Body of pancreas (tissue), 4 donors: ENCODE data around the gene PRDM2. TPM values are rescaled to one million over a fixed set of nuclear protein-coding genes. Genes with fewer than 3 reads are reported as not detected.

Experiments used
- ATAC-seq: fragments of 150-250 bp; one replicate; pipeline ENCODE4 v1.9.1; 2016
- DNase-seq, 4 donors: peaks; one replicate each; pipeline ENCODE4 v3.0.0-alpha.2; 2019
- H3K27ac ChIP-seq, 4 donors: fragments of 200-600 bp; sonication (generic); 1 replicate in 3 of 4; 2 replicates in 1 of 4; pipeline versions ENCODE4 v1.5.1 to v1.6.1; 2016 to 2019; ENCODE audit warnings: mild to moderate bottlenecking in 1 of 4, mixed read lengths in 1 of 4, moderate library complexity in 1 of 4
- H3K27me3 ChIP-seq, 2 donors: fragments of 200-600 bp; sonication (generic); one replicate each; pipeline ENCODE4 v1.6.0; 2016; ENCODE audit warnings: mild to moderate bottlenecking in 1 of 2
- H3K36me3 ChIP-seq, 2 donors: fragments of 200-600 bp; sonication (generic); replicated peaks in 1 of 2; 2 replicates each; pipeline ENCODE4 v1.5.1; 2016; ENCODE audit warnings: low read depth in 2 of 2; ENCODE audit not compliant: insufficient read depth in 1 of 2
- H3K4me1 ChIP-seq: fragments of 200-600 bp; sonication (generic); one replicate; pipeline ENCODE4 v1.6.0; 2016
- H3K4me3 ChIP-seq, 2 donors: fragments of 200-600 bp; sonication (generic); 1 replicate in 1 of 2; 2 replicates in 1 of 2; pipeline ENCODE4 v1.5.1; 2016 to 2019
- H3K9me3 ChIP-seq, 3 donors: fragments of 200-600 bp; sonication (generic); 1 replicate in 2 of 3; 2 replicates in 1 of 3; pipeline ENCODE4 v1.5.1; 2016
- CTCF ChIP-seq, 7 experiments: fragments of 450-650 bp in 4 of 7; fragments of 200-600 bp in 3 of 7; sonication (generic) in 3 of 7; IDR thresholded peaks; one replicate each; pipeline ENCODE4 v1.5.1; 2016 to 2019; ENCODE audit warnings: antibody characterized with exemption in 7 of 7
- POLR2A ChIP-seq, 3 donors: fragments of 450-650 bp; IDR thresholded peaks; one replicate each; pipeline ENCODE4 v1.6.1; 2016; ENCODE audit warnings: antibody characterized with exemption in 3 of 3, mild to moderate bottlenecking in 2 of 3
- WGBS, 2 donors: methylation state at CpG; one replicate each; pipeline ENCODE4 v1.1.5; 2017; 5-methylcytosine and 5-hydroxymethylcytosine counted together
- intact Hi-C: fragments of 100-400 bp; cut with DNase I; formaldehyde crosslinking; loops from one replicate; pipeline ENCODE4 v1.15.1; 2023
- total RNA-seq, 2 donors: library from RNA; depleted of rRNA; stranded (reverse); fragments of >200 nt; gene quantifications; one replicate each; pipeline ENCODE4 v1.1.0, GENCODE V29; 2016

PRDM2 gene
- total RNA-seq, 2 donors from 2014 or later = 21.4 to 21.8 TPM

GRCh38 chr1:13814131-13814530 lies 114.1 kb downstream of the PRDM2 start:
- no peak for TF ChIP-seq POLR2A (IDR thresholded peaks at IDR 0.05)
- no peak overlapping the region for H3K27ac ChIP-seq
- intact Hi-C loops = loop anchor here (10.0 kb wide), 1 partner anchor 139 kb away; no protein-coding TSS in a partner anchor
- 44 to 49% methylated on average over 6 to 7 of the region's 7 CpGs for WGBS, 2 donors
- peak in 1 of 4 donors; percentile 16 for DNase-seq
- H3K36me3 ChIP-seq = no peaks in the 10 kb centered on the region
- peaks cover 24% of the 10 kb centered on the region for H3K4me1 ChIP-seq
- no peak overlapping the region for H3K4me3 ChIP-seq
- H3K27me3 ChIP-seq = no peaks in the 10 kb centered on the region
- ATAC-seq = no peak
- no peaks in the 10 kb centered on the region for H3K9me3 ChIP-seq

- WGBS, 2 donors = 90 to 94% methylated on average over 11 to 16 of the region's 16 CpGs
- H3K36me3 ChIP-seq = no peaks in the 10 kb centered on the region
- H3K4me1 ChIP-seq = peaks cover 24% of the 10 kb centered on the region
- H3K4me3 ChIP-seq = no peak overlapping the region
- H3K27me3 ChIP-seq = no peaks in the 10 kb centered on the region
- no peak for ATAC-seq
- TF ChIP-seq POLR2A (IDR thresholded peaks at IDR 0.05) (no peak), CTCF (IDR thresholded peaks at IDR 0.05) (no peak)
- H3K9me3 ChIP-seq = no peaks in the 10 kb centered on the region
- intact Hi-C loops = loop anchor here (10.0 kb wide), 1 partner anchor 141 kb away; no protein-coding TSS in a partner anchor
- DNase-seq = peak in 1 of 4 donors; percentile 3
- H3K27ac ChIP-seq = no peak overlapping the region
Measured at GRCh38 chr1:13816016-13816760, 116.2 kb downstream of the PRDM2 start.

GRCh38 chr1:13817906-13818305 lies 117.9 kb downstream of the PRDM2 start:
- intact Hi-C loops = loop anchor here (10.0 kb wide), 1 partner anchor 143 kb away; no protein-coding TSS in a partner anchor

GRCh38 chr1:13818926-13819325 lies 118.9 kb downstream of the PRDM2 start:
- no peaks in the 10 kb centered on the region for H3K9me3 ChIP-seq
- H3K4me3 ChIP-seq = no peak overlapping the region
- DNase-seq = peak in 1 of 4 donors; percentile 2
- no peak for TF ChIP-seq POLR2A (IDR thresholded peaks at IDR 0.05)
- TF ChIP-seq CTCF (IDR thresholded peaks at IDR 0.05) = no peak
- H3K4me1 ChIP-seq = peaks cover 8% of the 10 kb centered on the region
- no peaks in the 10 kb centered on the region for H3K27me3 ChIP-seq
- peaks cover 0 to 2% of the 10 kb centered on the region in 2 donors for H3K36me3 ChIP-seq
- H3K27ac ChIP-seq = no peak overlapping the region
- intact Hi-C loops = loop anchor here (10.0 kb wide), 1 partner anchor 144 kb away; no protein-coding TSS in a partner anchor
- 85 to 90% methylated on average over 7 of the region's 7 CpGs for WGBS, 2 donors
- no peak for ATAC-seq

More at GRCh38 chr1:13817906-13818305, 117.9 kb downstream of the PRDM2 start:
- DNase-seq (peak in 1 of 4 donors; percentile 2), ATAC-seq (no peak)
- Histone ChIP-seq H3K4me1 (peaks cover 18% of the 10 kb centered on the region), H3K4me3 (no peak overlapping the region), H3K27ac (no peak overlapping the region), H3K36me3 (peaks cover 0 to 2% of the 10 kb centered on the region in 2 donors), H3K9me3 (no peaks in the 10 kb centered on the region), H3K27me3 (no peaks in the 10 kb centered on the region)
- TF ChIP-seq POLR2A (IDR thresholded peaks at IDR 0.05) = no peak
- no peak for TF ChIP-seq CTCF (IDR thresholded peaks at IDR 0.05)
- WGBS, 2 donors = 86 to 93% methylated on average over 6 of the region's 6 CpGs

GRCh38 chr1:13819642-13820041 lies 119.7 kb downstream of the PRDM2 start:
- Histone ChIP-seq H3K27me3 (no peaks in the 10 kb centered on the region), H3K4me1 (peaks cover under 1% of the 10 kb centered on the region), H3K4me3 (no peak overlapping the region), H3K36me3 (peaks cover 0 to 2% of the 10 kb centered on the region in 2 donors), H3K9me3 (no peaks in the 10 kb centered on the region), H3K27ac (no peak overlapping the region)
- intact Hi-C loops = loop anchor here (10.0 kb wide), 1 partner anchor 145 kb away; no protein-coding TSS in a partner anchor
- 73 to 79% methylated on average over 5 of the region's 5 CpGs for WGBS, 2 donors
- ATAC-seq (no peak), DNase-seq (no peak)
- no peak for TF ChIP-seq CTCF (IDR thresholded peaks at IDR 0.05)
- no peak for TF ChIP-seq POLR2A (IDR thresholded peaks at IDR 0.05)
